Bronchial epithelial cell (primary cell): ENCODE results near the gene LDLRAD4. TPM values are rescaled to one million over a fixed set of nuclear protein-coding genes. Genes with fewer than 3 reads are reported as not detected.

Source experiments
- DNase-seq: peaks from one replicate; pipeline ENCODE4 v3.0.0-alpha.2; 2010; ENCODE audit warnings: low read depth
- FAIRE-seq: peaks from 2 replicates; lab custom pipeline; 2011; peaks lifted over from hg19 to GRCh38; lab: Jason Lieb, UNC
- H3K27me3 ChIP-seq: 2 replicates; pipeline ENCODE4 v1.5.1; 2011; ENCODE audit warnings: low read length; ENCODE audit not compliant: control insufficient read depth, insufficient read depth
- H3K36me3 ChIP-seq: 2 replicates; pipeline ENCODE4 v1.5.1; 2011; ENCODE audit warnings: low read length; ENCODE audit not compliant: control insufficient read depth, insufficient read depth
- H3K4me3 ChIP-seq: 2 replicates; pipeline ENCODE4 v1.5.1; 2011; ENCODE audit warnings: mild to moderate bottlenecking, low read depth, low read length, control low read depth
- total RNA-seq: library from RNA; depleted of rRNA; stranded (reverse); fragments of >200 nt; gene quantifications from 2 replicates; pipeline ENCODE4 v1.2.1, GENCODE V29; 2014
- TF ChIP-seq, protein P1 (sequence below): IDR thresholded peaks from 2 replicates; pipeline ENCODE4 v1.5.1; 2011; ENCODE audit warnings: mild to moderate bottlenecking, moderate library complexity, low read length, control low read depth, inconsistent platforms; ENCODE audit not compliant: insufficient read depth, severe bottlenecking

Gene LDLRAD4
- total RNA-seq, 1 donor from 2014 or later = not detected

DNA sequence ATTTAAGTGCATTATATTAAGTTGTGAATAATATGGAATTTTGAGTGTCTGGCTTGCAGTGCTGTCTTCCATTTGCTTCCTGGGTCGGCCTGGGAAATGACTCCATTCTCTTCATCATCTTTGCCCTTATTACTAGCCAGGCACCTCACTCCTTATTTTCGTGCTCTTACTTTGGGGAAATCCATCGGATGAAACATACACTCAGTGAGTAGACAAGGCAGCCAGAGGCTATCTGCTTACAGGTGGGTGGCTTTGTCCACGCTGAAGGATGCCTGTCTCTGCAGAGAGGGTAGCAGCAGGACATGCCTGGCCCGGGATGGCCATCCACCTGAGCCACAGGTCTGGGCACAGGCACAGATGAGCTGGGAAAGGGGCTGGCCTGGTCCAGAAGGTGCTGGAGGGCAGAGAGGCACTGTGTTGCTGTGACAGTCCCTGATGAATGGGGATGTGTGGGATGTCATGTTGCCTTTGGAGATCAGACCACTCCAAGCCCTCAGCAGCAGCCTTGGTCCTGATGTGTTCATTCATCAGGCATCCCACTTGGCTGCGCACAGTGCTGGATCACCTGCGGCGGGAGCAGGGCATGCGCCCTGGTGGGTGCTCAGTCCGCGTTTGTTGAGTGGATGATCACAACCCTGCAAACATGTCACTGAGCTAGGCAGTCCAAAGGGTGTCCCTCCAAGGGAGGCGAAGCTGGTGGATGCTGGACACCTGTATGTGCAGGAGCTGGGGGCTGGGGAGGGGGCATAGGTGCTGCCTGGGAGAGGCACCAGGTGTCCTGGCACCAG lies 236.0 kb downstream of the LDLRAD4 start:
- Histone ChIP-seq H3K27me3 (no peaks in the 10 kb centered on the region), H3K36me3 (no peaks in the 10 kb centered on the region), H3K4me3 (no peak overlapping the region)
- FAIRE-seq = no peak
- DNase-seq = no peak
- TF ChIP-seq, protein P1, sequence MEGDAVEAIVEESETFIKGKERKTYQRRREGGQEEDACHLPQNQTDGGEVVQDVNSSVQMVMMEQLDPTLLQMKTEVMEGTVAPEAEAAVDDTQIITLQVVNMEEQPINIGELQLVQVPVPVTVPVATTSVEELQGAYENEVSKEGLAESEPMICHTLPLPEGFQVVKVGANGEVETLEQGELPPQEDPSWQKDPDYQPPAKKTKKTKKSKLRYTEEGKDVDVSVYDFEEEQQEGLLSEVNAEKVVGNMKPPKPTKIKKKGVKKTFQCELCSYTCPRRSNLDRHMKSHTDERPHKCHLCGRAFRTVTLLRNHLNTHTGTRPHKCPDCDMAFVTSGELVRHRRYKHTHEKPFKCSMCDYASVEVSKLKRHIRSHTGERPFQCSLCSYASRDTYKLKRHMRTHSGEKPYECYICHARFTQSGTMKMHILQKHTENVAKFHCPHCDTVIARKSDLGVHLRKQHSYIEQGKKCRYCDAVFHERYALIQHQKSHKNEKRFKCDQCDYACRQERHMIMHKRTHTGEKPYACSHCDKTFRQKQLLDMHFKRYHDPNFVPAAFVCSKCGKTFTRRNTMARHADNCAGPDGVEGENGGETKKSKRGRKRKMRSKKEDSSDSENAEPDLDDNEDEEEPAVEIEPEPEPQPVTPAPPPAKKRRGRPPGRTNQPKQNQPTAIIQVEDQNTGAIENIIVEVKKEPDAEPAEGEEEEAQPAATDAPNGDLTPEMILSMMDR = no peak

- DNase-seq (no peak), FAIRE-seq (no peak)
- TF ChIP-seq, protein P1 = no peak
- H3K4me3 ChIP-seq = no peak overlapping the region
- H3K27me3 ChIP-seq = no peaks in the 10 kb centered on the region
- no peaks in the 10 kb centered on the region for H3K36me3 ChIP-seq
Measured at GRCh38 chr18:13455471-13455870, 236.9 kb downstream of the LDLRAD4 start.

- FAIRE-seq (no peak), DNase-seq (no peak)
- Histone ChIP-seq H3K27me3 (no peaks in the 10 kb centered on the region), H3K4me3 (no peak overlapping the region), H3K36me3 (no peaks in the 10 kb centered on the region)
- TF ChIP-seq, protein P1 = no peak
Measured at GRCh38 chr18:13455960-13456481, 237.5 kb downstream of the LDLRAD4 start.

GRCh38 chr18:13456736-13457271 lies 238.2 kb downstream of the LDLRAD4 start:
- no peak for DNase-seq
- TF ChIP-seq, protein P1 = no peak
- no peaks in the 10 kb centered on the region for H3K27me3 ChIP-seq

GRCh38 chr18:13457327-13457726 lies 238.8 kb downstream of the LDLRAD4 start:
- no peak overlapping the region for H3K4me3 ChIP-seq
- TF ChIP-seq, protein P1 = no peak
- FAIRE-seq (no peak), DNase-seq (no peak)
- H3K36me3 ChIP-seq = no peaks in the 10 kb centered on the region
- no peaks in the 10 kb centered on the region for H3K27me3 ChIP-seq

More at GRCh38 chr18:13456736-13457271, 238.2 kb downstream of the LDLRAD4 start:
- FAIRE-seq = no peak
- Histone ChIP-seq H3K36me3 (no peaks in the 10 kb centered on the region), H3K4me3 (no peak overlapping the region)
